Measurements from ENCODE around the gene TBL1X.

The TBL1X gene

DNA sequence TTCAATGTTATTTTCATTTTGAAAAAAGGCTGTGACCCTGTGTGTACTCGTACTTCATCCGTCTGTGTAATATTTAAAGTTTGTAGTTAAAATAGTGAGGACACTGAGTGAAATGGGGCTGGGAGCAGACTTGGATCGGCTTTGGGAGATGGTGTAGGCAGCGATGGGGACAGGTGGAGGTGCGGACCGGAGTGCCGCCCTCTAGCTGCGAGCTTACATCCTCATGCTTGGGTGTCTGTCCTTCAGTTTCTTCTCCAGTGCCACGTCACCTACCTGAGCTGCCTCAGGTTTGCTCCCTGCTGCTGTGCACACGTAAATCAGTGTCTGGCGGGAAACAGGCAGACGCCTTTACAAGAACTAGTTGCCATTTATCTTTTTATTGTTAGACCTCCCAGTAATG, 154.7 kb downstream of the TBL1X start:
- Histone ChIP-seq H3K4me3 (ENCODE audit: low read length) (no peak overlapping the region), H3K9me3 (ENCODE audit: low read length) (no peaks in the 10 kb centered on the region), H3K4me1 (ENCODE audit: insufficient read depth, low read length) (no peaks in the 10 kb centered on the region), H2AFZ (ENCODE audit: low read depth, low read length) (no peak overlapping the region), H3K27me3 (ENCODE audit: insufficient read depth, low read length) (no peaks in the 10 kb centered on the region), H3K36me3 (ENCODE audit: insufficient read depth, low read length) (no peaks in the 10 kb centered on the region)

DNA sequence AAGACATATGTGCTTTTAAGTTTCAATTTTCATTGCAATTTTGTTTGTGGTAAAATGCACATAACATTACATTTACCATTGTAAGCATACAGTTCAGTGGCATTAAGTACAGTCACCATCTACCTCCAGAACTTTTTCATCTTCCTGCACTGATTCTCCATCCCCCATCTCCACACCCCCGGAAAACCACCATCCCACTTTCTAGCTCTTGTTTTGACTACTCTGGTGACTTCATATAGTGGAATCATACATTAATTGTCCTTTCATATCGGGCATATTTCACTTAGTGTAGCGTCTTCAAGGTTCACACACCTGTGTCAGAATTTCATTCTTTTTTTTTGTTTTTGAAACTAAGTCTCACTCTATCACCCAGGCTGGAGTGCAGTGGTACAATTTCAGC, 157.3 kb downstream of the TBL1X start:
- Histone ChIP-seq H3K27me3 (ENCODE audit: insufficient read depth, low read length) (no peaks in the 10 kb centered on the region), H3K4me3 (ENCODE audit: low read length) (no peak overlapping the region), H3K4me1 (ENCODE audit: insufficient read depth, low read length) (no peaks in the 10 kb centered on the region), H3K36me3 (ENCODE audit: insufficient read depth, low read length) (no peaks in the 10 kb centered on the region), H2AFZ (ENCODE audit: low read depth, low read length) (no peak overlapping the region), H3K9me3 (ENCODE audit: low read length) (no peaks in the 10 kb centered on the region)

DNA sequence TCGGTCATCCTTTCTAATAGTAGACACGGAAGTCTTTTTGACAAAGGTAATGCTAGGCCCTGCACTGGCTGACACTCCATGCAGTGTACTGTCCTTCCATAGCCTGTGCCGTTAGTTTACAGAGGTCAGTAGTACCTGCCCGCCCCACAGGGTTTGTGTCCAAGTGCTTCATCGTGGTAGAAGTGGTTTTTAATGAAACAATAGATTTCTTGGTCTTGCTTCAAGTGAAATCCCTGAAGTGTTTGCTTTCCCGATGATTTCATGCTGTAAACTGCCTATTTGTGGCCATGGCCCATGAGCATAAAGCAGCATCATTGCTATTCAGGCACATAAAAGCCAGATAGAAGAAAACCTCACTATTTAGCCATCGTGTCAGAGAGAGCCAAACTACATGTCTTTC, 161.5 kb downstream of the TBL1X start:
- no peaks in the 10 kb centered on the region for H3K9me3 ChIP-seq (ENCODE audit: low read length)
- H3K27me3 ChIP-seq (ENCODE audit: insufficient read depth, low read length): no peaks in the 10 kb centered on the region
- H3K4me1 ChIP-seq (ENCODE audit: insufficient read depth, low read length): no peaks in the 10 kb centered on the region
- no peak overlapping the region for H2AFZ ChIP-seq (ENCODE audit: low read depth, low read length)
- H3K4me3 ChIP-seq (ENCODE audit: low read length): no peak overlapping the region
- H3K36me3 ChIP-seq (ENCODE audit: insufficient read depth, low read length): no peaks in the 10 kb centered on the region

DNA sequence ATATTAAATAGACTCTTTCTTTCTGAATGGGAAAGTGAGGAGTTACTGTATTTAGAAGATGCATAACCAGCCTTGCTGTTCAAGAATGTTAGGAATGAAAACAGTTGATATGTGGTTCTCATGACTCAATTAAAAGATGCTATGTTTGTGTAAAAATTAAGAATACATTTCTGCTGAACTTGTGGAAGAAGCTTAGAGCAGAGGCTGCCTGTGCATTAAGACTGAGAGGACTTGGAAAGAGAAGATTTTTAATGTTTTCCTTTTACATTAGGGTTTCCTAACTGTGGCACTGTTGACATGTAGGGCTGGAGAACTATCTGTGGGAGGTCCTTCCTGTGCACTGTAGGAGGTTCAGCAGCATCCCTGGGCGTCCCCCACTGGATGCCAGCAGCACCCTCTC, 163.1 kb downstream of the TBL1X start:
- Histone ChIP-seq H3K4me1 (ENCODE audit: insufficient read depth, low read length) (no peaks in the 10 kb centered on the region), H3K27me3 (ENCODE audit: insufficient read depth, low read length) (no peaks in the 10 kb centered on the region), H2AFZ (ENCODE audit: low read depth, low read length) (no peak overlapping the region), H3K36me3 (ENCODE audit: insufficient read depth, low read length) (no peaks in the 10 kb centered on the region), H3K4me3 (ENCODE audit: low read length) (no peak overlapping the region), H3K9me3 (ENCODE audit: low read length) (no peaks in the 10 kb centered on the region)

DNA sequence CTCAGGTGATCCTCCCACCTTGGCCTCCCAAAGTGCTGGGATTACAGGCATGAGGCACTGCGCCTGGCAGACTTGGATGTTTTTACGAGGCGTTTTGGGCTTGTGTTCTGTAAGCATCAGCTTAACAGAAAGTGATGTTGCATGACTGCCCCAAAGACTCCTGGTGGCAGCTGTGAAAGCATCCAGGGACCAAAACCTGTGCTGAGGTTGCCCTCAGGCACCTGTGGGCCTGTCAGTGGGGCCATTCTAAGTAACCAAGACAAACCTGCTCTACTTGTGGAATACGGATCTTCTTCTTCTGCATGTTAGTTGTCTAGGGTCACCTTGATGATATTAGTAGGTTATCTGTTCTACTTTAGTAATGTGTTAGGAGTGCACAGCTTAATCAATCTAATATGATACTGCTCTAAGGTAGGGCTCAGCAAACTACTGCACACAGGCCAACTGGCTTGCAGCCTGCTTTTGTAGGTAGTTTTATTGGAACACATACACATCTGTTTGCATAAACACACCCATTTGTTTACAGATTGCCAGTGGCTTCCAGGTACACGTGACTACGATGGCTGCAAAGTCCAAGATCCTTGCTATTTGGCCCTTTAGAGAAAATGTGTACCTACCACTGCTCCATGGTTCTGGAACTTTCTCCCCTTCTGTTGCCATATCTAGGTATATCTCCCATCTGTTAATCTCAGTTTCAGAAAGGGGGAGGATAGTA, 164.1 kb downstream of the TBL1X start:
- H2AFZ ChIP-seq (ENCODE audit: low read depth, low read length): no peak overlapping the region
- no peaks in the 10 kb centered on the region for H3K9me3 ChIP-seq (ENCODE audit: low read length)
- no peaks in the 10 kb centered on the region for H3K27me3 ChIP-seq (ENCODE audit: insufficient read depth, low read length)
- no peaks in the 10 kb centered on the region for H3K4me1 ChIP-seq (ENCODE audit: insufficient read depth, low read length)
- H3K4me3 ChIP-seq (ENCODE audit: low read length): no peak overlapping the region
- H3K36me3 ChIP-seq (ENCODE audit: insufficient read depth, low read length): no peaks in the 10 kb centered on the region

DNA sequence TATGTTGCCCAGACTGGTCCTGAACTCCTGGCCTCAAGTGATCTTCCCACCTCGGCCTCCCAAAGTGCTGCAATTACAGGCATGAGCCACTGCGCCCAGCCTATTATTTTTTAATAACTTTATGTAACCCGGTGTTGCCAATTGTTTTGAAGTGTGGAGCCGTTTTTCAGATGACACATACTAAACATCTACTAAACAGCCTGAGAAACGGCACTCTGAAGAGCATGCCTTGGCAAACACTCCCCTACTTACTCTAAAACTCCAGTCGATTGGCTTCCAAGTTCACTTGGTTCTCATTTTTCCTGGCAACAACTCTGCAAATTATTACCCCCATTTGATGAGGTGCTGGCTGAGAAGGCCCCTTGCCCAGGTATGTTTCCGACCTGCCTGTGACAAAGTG, 169.7 kb downstream of the TBL1X start:
- no peak overlapping the region for H3K4me3 ChIP-seq (ENCODE audit: low read length)
- no peaks in the 10 kb centered on the region for H3K4me1 ChIP-seq (ENCODE audit: insufficient read depth, low read length)
- no peaks in the 10 kb centered on the region for H3K27me3 ChIP-seq (ENCODE audit: insufficient read depth, low read length)
- H3K36me3 ChIP-seq (ENCODE audit: insufficient read depth, low read length): no peaks in the 10 kb centered on the region
- H2AFZ ChIP-seq (ENCODE audit: low read depth, low read length): no peak overlapping the region
- H3K9me3 ChIP-seq (ENCODE audit: low read length): no peaks in the 10 kb centered on the region

DNA sequence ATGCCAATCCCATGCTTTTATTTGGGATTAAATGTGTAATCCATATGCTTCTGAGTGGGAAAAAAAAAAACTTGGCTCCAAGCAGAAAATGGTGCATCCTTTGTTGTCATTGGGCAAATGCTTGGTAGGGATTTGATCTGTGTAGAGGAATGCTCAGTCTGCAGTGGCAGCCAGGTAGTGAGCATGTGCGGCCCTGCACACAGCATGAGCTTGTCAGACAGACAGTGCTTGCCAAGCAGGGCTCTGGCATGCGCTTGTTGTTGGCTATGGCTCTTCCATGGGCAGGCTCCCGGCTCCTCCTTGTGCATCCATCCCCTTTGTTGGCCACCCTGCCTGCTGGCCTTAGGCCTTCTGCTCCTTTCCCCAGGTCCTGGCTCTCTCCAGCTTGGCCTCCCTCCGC, 170.5 kb downstream of the TBL1X start:
- Histone ChIP-seq H3K9me3 (ENCODE audit: low read length) (no peaks in the 10 kb centered on the region), H3K27me3 (ENCODE audit: insufficient read depth, low read length) (no peaks in the 10 kb centered on the region), H2AFZ (ENCODE audit: low read depth, low read length) (no peak overlapping the region), H3K36me3 (ENCODE audit: insufficient read depth, low read length) (no peaks in the 10 kb centered on the region), H3K4me3 (ENCODE audit: low read length) (no peak overlapping the region), H3K4me1 (ENCODE audit: insufficient read depth, low read length) (no peaks in the 10 kb centered on the region)

DNA sequence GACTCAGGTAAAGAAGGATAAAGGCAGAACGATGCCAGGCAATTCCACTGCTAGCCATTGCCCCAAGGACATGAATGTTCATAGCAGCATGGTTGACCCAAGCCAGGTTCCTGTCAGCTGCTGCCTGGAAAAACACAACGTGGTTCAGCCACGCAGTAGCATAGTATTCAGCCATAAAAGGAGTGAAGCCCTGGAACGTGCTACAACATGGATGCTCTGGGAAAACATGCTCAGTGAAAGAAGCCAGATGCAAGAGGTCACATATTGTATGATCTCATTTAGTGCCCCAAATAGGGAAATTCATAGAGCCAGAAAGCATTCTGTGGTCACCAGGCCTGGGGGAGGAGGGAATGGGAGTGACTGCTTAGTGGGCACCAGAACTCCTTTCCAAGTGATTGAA, 170.9 kb downstream of the TBL1X start:
- no peak overlapping the region for H3K4me3 ChIP-seq (ENCODE audit: low read length)

DNA sequence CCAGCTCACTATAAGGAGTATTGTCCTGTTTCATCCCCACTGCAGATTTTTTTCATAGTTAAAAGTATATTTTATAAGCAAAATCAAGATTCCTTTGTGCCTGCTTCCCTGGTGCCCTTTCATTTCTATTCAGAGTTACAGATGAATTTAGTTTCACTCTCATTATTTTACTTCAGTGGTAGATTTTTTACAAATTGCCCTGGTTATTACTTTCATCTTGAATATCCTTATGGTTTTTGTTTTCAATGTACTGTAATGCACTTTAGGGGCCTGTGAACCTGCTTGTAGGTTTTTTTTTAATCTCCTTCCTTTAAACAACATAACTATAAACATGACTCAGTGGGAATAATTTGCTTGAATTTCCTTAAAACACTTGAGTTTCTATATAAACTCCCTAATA, 174.0 kb downstream of the TBL1X start:
- Histone ChIP-seq H2AFZ (ENCODE audit: low read depth, low read length) (no peak overlapping the region), H3K9me3 (ENCODE audit: low read length) (no peaks in the 10 kb centered on the region), H3K4me3 (ENCODE audit: low read length) (no peak overlapping the region), H3K27me3 (ENCODE audit: insufficient read depth, low read length) (no peaks in the 10 kb centered on the region), H3K4me1 (ENCODE audit: insufficient read depth, low read length) (no peaks in the 10 kb centered on the region), H3K36me3 (ENCODE audit: insufficient read depth, low read length) (no peaks in the 10 kb centered on the region)

More for the DNA sequence above, 170.9 kb downstream of the TBL1X start:
- Histone ChIP-seq H3K36me3 (ENCODE audit: insufficient read depth, low read length) (no peaks in the 10 kb centered on the region), H3K9me3 (ENCODE audit: low read length) (no peaks in the 10 kb centered on the region), H3K4me1 (ENCODE audit: insufficient read depth, low read length) (no peaks in the 10 kb centered on the region), H3K27me3 (ENCODE audit: insufficient read depth, low read length) (no peaks in the 10 kb centered on the region), H2AFZ (ENCODE audit: low read depth, low read length) (no peak overlapping the region)

DNA sequence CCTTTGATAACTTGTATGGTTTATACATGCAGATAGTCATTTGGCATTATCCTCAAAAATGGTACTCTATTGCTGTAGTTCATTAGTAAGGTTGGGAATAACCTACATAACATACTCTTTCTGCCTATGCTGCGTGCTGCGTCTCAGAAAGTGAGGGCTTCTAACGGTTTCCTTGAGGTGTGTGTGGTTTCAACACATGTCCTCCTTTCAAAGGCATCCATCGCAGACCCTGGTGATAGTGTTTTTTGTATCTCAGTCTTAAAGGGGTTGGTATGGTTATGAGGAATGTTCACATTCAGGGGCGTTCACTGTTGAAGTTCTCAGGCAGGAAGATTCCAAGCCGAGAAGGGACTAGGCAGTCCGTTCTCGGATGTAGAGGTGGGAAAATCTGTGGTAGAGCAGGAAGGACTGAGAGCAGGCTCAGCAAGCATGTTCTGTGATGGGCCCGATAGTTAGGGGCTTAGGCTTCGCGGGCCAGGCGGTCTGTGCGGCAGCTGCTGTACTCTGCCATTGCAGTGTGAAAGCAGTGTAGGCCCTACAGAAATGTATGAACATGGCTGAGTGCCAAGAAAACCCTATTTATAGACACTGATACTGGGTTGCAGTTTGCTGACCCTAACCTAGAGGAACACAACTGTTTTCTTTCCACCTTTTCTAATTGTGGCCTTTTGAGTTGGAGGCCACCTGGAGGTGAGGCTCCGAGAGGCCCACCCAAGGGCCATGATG, 177.6 kb downstream of the TBL1X start:
- H2AFZ ChIP-seq (ENCODE audit: low read depth, low read length): no peak overlapping the region
- H3K36me3 ChIP-seq (ENCODE audit: insufficient read depth, low read length): no peaks in the 10 kb centered on the region
- no peak overlapping the region for H3K4me3 ChIP-seq (ENCODE audit: low read length)
- H3K27me3 ChIP-seq (ENCODE audit: insufficient read depth, low read length): no peaks in the 10 kb centered on the region
- no peaks in the 10 kb centered on the region for H3K9me3 ChIP-seq (ENCODE audit: low read length)
- H3K4me1 ChIP-seq (ENCODE audit: insufficient read depth, low read length): no peaks in the 10 kb centered on the region

DNA sequence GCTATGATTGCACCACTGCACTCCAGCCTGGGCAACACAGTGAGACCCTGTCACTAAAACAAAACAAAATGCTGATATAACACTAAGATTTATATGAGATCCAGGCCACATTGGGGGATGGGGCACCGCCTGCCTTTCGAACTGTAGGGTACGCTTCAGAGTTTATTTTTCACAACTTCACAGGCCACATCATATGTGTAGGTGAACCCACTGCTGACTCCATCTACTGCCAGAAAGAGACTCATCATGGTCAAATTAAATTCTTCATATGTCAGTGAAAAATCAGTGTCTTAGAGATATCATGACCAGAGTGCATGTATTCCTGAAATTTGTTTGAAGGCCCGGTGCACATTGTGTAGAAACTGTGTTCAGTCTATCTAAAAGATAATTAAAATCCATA, 178.9 kb downstream of the TBL1X start:
- no peak overlapping the region for H2AFZ ChIP-seq (ENCODE audit: low read depth, low read length)
- H3K36me3 ChIP-seq (ENCODE audit: insufficient read depth, low read length): no peaks in the 10 kb centered on the region
- no peaks in the 10 kb centered on the region for H3K4me1 ChIP-seq (ENCODE audit: insufficient read depth, low read length)
- H3K27me3 ChIP-seq (ENCODE audit: insufficient read depth, low read length): no peaks in the 10 kb centered on the region
- H3K9me3 ChIP-seq (ENCODE audit: low read length): no peaks in the 10 kb centered on the region
- no peak overlapping the region for H3K4me3 ChIP-seq (ENCODE audit: low read length)

DNA sequence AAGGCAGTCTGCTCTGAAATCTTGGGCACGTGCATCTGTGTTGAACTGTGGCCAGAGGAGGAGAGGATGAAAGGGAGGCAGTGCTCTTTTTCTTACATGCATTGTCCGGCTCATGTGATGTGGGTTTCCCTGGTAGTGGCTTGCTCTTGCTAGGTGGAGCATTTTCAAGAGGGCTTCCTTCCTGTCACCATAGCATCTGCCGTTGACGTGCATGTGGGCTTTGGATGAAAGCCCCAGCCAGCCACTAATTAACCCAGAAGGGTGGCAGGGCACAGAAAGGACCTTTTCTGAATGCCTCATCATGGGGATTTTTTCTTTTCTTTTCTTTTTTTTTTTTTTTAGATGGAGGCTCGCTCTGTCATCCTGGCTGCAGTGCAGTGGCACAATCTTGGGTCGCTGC, 179.5 kb downstream of the TBL1X start:
- Histone ChIP-seq H3K36me3 (ENCODE audit: insufficient read depth, low read length) (no peaks in the 10 kb centered on the region), H2AFZ (ENCODE audit: low read depth, low read length) (no peak overlapping the region), H3K9me3 (ENCODE audit: low read length) (no peaks in the 10 kb centered on the region), H3K27me3 (ENCODE audit: insufficient read depth, low read length) (no peaks in the 10 kb centered on the region), H3K4me3 (ENCODE audit: low read length) (no peak overlapping the region), H3K4me1 (ENCODE audit: insufficient read depth, low read length) (no peaks in the 10 kb centered on the region)

DNA sequence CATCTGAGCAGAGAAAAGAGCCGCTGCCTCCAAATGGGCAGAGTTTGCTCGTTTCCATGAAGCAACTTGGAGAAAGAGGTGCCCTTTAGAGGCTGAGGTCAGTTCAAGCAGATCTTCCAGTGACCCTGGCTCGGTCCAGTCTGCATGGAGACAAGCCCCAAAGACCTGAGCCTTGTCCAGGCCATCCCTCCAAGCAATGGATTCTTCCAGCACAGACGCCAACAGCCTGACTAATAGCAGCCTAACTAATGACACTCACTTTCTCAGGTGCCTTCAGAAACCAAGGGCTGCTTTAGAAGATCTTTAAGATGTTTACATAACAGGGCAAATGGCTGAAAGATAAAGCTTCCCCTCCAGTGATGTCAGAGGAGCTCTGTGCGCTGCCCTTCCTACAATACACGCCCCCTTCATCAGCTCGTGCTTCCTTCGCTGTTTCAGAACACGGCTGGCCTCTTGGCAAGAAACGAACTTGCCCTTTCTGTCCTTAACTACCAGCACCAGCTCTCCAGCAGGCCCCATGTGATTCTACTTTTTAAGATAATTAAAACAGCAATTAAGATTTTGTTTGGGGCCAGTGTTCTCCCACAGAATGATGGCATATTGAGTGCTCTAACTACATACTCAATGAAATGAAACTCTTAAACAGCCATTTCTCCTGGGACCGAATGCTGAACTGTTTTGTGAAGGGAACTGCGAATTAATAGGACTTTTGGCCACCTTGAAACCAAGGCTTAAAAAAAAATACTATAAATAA, 181.8 kb downstream of the TBL1X start:
- Histone ChIP-seq H3K9me3 (ENCODE audit: low read length) (no peaks in the 10 kb centered on the region), H3K27me3 (ENCODE audit: insufficient read depth, low read length) (no peaks in the 10 kb centered on the region), H3K36me3 (ENCODE audit: insufficient read depth, low read length) (no peaks in the 10 kb centered on the region), H2AFZ (ENCODE audit: low read depth, low read length) (no peak overlapping the region), H3K4me1 (ENCODE audit: insufficient read depth, low read length) (no peaks in the 10 kb centered on the region), H3K4me3 (ENCODE audit: low read length) (no peak overlapping the region)
